Neuronal stem cell (in vitro differentiated cells): ENCODE measurements around the gene KIAA2012.

Experiments used
- DNase-seq: peaks from one replicate; pipeline ENCODE4 v3.0.0-alpha.2; 2013; ENCODE audit warnings: low spot score
- H2AFZ ChIP-seq: one replicate; pipeline ENCODE4 v1.6.1; 2013; ENCODE audit warnings: mild to moderate bottlenecking, low read length, inconsistent platforms
- H2AK5ac ChIP-seq: 2 replicates; pipeline ENCODE4 v1.6.1; 2013; ENCODE audit warnings: low read depth, mild to moderate bottlenecking, inconsistent platforms, low read length, moderate library complexity, mixed read lengths
- H2BK120ac ChIP-seq: 2 replicates; pipeline ENCODE4 v1.6.1; 2013; ENCODE audit warnings: low read depth, mild to moderate bottlenecking, inconsistent platforms, low read length, moderate library complexity, mixed read lengths
- H2BK12ac ChIP-seq: one replicate; pipeline ENCODE4 v1.6.1; 2013; ENCODE audit warnings: low read length, inconsistent platforms
- H2BK15ac ChIP-seq: 2 replicates; pipeline ENCODE4 v1.6.1; 2013; ENCODE audit warnings: mild to moderate bottlenecking, low read length, inconsistent platforms, mixed read lengths
- H2BK5ac ChIP-seq: one replicate; pipeline ENCODE4 v1.6.1; 2013; ENCODE audit warnings: inconsistent platforms, mild to moderate bottlenecking, low read length, moderate library complexity
- H3K14ac ChIP-seq: one replicate; pipeline ENCODE4 v1.6.1; 2013; ENCODE audit warnings: low read length, inconsistent platforms
- H3K18ac ChIP-seq: 2 replicates; pipeline ENCODE4 v1.6.1; 2013; ENCODE audit warnings: low read length, inconsistent platforms
- H3K23ac ChIP-seq: 2 replicates; pipeline ENCODE4 v1.6.1; 2013; ENCODE audit warnings: low read depth, mild to moderate bottlenecking, mixed read lengths, low read length, inconsistent platforms; ENCODE audit not compliant: poor library complexity
- H3K27ac ChIP-seq: replicated peaks from 3 replicates; pipeline ENCODE4 v1.5.1; 2013; ENCODE audit warnings: low read length, inconsistent platforms
- H3K27me3 ChIP-seq, 3 experiments: 2 replicates each; pipeline ENCODE4 v1.6.1; 2013; ENCODE audit warnings: low read length in 3 of 3, mild to moderate bottlenecking in 2 of 3, inconsistent platforms in 1 of 3, low read depth in 1 of 3, mixed read lengths in 1 of 3, moderate library complexity in 1 of 3; ENCODE audit not compliant: control insufficient read depth in 3 of 3, insufficient read depth in 3 of 3
- H3K36me3 ChIP-seq, 2 donors: replicated peaks in 1 of 2; 2 replicates each; pipeline ENCODE4 v1.6.1; 2013; ENCODE audit warnings: low read length in 2 of 2; ENCODE audit not compliant: control insufficient read depth in 2 of 2, insufficient read depth in 2 of 2
- H3K4ac ChIP-seq: 2 replicates; pipeline ENCODE4 v1.6.1; 2013; ENCODE audit warnings: inconsistent platforms, mild to moderate bottlenecking, low read length, moderate library complexity
- H3K4me1 ChIP-seq, 2 donors: 1 replicate in 1 of 2; 2 replicates in 1 of 2; pipeline ENCODE4 v1.6.1; 2013; ENCODE audit warnings: low read length in 2 of 2, low read depth in 1 of 2; ENCODE audit not compliant: control insufficient read depth in 2 of 2, insufficient read depth in 1 of 2
- H3K4me2 ChIP-seq: one replicate; pipeline ENCODE4 v1.6.1; 2013; ENCODE audit warnings: mild to moderate bottlenecking, low read length, inconsistent platforms; ENCODE audit not compliant: insufficient read depth, poor library complexity, severe bottlenecking
- H3K4me3 ChIP-seq, 2 donors: 2 replicates each; pipeline ENCODE4 v1.5.1; 2013; ENCODE audit warnings: low read length in 2 of 2, mild to moderate bottlenecking in 2 of 2, inconsistent platforms in 1 of 2, moderate library complexity in 1 of 2
- H3K79me1 ChIP-seq: one replicate; pipeline ENCODE4 v1.6.1; 2013; ENCODE audit warnings: low read depth, mild to moderate bottlenecking, inconsistent platforms, low read length, moderate library complexity
- H3K9ac ChIP-seq: one replicate; pipeline ENCODE4 v1.6.1; 2013; ENCODE audit warnings: mild to moderate bottlenecking, low read depth, low read length, inconsistent platforms; ENCODE audit not compliant: poor library complexity
- H3K9me3 ChIP-seq, 2 donors: replicated peaks in 1 of 2; 2 replicates each; pipeline versions ENCODE3 to v1.6.1; 2013; ENCODE audit warnings: low read length in 2 of 2, mild to moderate bottlenecking in 2 of 2, inconsistent platforms in 1 of 2, low read depth in 1 of 2, mixed read lengths in 1 of 2, moderate library complexity in 1 of 2; ENCODE audit not compliant: control insufficient read depth in 2 of 2, insufficient read depth in 1 of 2
- H4K8ac ChIP-seq: one replicate; pipeline ENCODE4 v1.6.1; 2013; ENCODE audit warnings: low read depth, mild to moderate bottlenecking, inconsistent platforms, low read length, moderate library complexity
- H4K91ac ChIP-seq: one replicate; pipeline ENCODE4 v1.6.1; 2013; ENCODE audit warnings: low read length, low read depth, mild to moderate bottlenecking, inconsistent platforms; ENCODE audit not compliant: poor library complexity
- WGBS, 2 donors: extraction: QIAGEN DNeasy Blood & Tissue Kit; methylation state at CpG; one replicate each; pipeline ENCODE4 v1.1.7; 2013; ENCODE audit warnings: missing lambda C conversion rate in 2 of 2, mixed read lengths in 1 of 2; ENCODE audit not compliant: insufficient read length in 2 of 2, insufficient replicate concordance in 1 of 2; ENCODE audit errors: extremely low coverage in 2 of 2; 5-methylcytosine and 5-hydroxymethylcytosine counted together

Gene KIAA2012

DNA sequence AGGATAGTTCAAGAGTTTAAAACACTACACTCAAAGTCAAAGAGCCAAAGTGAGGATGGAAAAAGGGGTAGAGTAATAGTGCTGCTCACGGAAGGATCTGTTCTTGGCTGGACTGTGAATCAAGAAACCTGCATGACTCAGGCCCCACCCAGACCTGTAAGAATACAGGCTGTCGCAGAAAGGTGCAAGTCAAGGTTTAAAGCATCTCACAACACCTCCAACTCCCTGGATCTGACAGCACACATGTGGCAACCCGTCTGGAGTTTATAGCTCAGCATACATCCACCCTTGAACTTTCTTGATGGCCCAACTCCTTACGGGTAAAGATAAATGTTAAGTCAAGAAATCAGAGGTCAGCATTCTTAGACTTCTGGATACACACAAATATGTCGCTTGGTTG lies 6.3 kb downstream of the KIAA2012 start:
- DNase-seq, result no peak
- H3K14ac ChIP-seq, result no peak overlapping the region
- no peak overlapping the region for H2AK5ac ChIP-seq
- H3K4me2 ChIP-seq, result no peak overlapping the region
- no peak overlapping the region for H3K4ac ChIP-seq
- H3K36me3 ChIP-seq, result no peaks in the 10 kb centered on the region
- H3K9me3 ChIP-seq, result peaks cover 0 to 11% of the 10 kb centered on the region in 2 donors
- no peak overlapping the region for H2BK120ac ChIP-seq
- H3K27me3 ChIP-seq, result no peaks in the 10 kb centered on the region
- H2BK5ac ChIP-seq, result no peak overlapping the region
- no peaks in the 10 kb centered on the region for H3K79me1 ChIP-seq
- H4K91ac ChIP-seq, result no peak overlapping the region
- H3K4me1 ChIP-seq, result peaks cover 4 to 6% of the 10 kb centered on the region in 2 donors
- no peak overlapping the region for H3K27ac ChIP-seq
- H2AFZ ChIP-seq, result no peak overlapping the region
- no peak overlapping the region for H3K23ac ChIP-seq
- no peak overlapping the region for H2BK15ac ChIP-seq
- H3K18ac ChIP-seq, result no peak overlapping the region
- H3K9ac ChIP-seq, result no peak overlapping the region
- no peak overlapping the region for H3K4me3 ChIP-seq
- H4K8ac ChIP-seq, result no peak overlapping the region
- no peak overlapping the region for H2BK12ac ChIP-seq
- WGBS, 2 donors, result no CpG with 5 or more reads among the region's 5 CpGs

DNA sequence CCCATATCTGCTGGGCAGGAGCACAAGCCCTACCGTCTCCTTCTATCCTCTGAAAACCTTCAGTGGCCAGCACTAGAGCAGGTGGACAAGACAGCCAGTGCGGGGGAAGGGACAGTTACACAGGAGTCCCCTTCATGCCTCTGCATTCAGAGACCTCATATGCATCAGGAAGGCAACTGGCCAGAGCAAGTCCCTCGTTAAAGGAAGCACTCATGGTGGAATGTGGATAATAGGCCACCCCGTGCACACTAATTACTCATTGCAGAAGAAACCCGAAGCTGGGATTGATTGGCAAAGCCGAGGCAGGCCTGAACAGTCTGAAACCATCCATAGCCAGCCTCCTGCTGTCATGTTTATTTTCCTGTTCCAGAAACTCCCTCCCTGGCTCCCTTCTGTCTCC lies 11.2 kb downstream of the KIAA2012 start:
- Histone ChIP-seq H3K18ac (peak overlapping the region; percentile 69), H3K36me3 (no peaks in the 10 kb centered on the region), H3K79me1 (no peaks in the 10 kb centered on the region), H4K91ac (peak overlapping the region; percentile 89), H3K4me1 (peaks cover 6 to 7% of the 10 kb centered on the region in 2 donors), H2BK12ac (no peak overlapping the region), H2BK120ac (no peak overlapping the region), H3K4ac (peak overlapping the region; percentile 17), H2BK5ac (no peak overlapping the region), H2BK15ac (peak overlapping the region; percentile 23), H3K9ac (no peak overlapping the region), H3K27me3 (no peaks in the 10 kb centered on the region), H3K4me3 (no peak overlapping the region), H3K23ac (no peak overlapping the region), H2AK5ac (no peak overlapping the region), H3K14ac (no peak overlapping the region), H3K4me2 (peak overlapping the region; percentile 19), H2AFZ (peak overlapping the region; percentile 84), H4K8ac (no peak overlapping the region), H3K27ac (peak overlapping the region; percentile 91), H3K9me3 (peaks cover 0 to 11% of the 10 kb centered on the region in 2 donors)
- no CpG with 5 or more reads among the region's 6 CpGs for WGBS, 2 donors
- DNase-seq, result peak; percentile 46

DNA sequence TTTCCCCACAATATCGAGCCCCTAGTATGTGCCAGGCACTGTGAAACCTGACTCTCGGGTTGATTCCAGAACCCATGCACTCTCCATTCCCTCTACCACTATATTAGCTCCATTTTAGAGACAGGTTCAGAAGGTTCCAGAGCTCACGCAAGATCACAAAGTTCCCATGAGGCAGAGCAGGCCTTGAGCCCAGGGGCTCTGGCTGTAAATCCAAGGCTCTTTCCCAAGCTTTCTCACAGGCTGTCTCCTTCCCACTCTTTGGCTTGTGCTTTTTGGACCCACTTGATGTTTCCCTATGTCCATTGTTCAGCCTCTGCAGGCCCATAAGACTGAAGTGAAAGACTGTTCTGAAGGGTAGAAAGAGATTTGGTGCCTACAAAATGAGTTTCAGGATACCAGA lies 15.7 kb downstream of the KIAA2012 start:
- no peak overlapping the region for H2BK12ac ChIP-seq
- H3K14ac ChIP-seq, result no peak overlapping the region
- no peak overlapping the region for H4K8ac ChIP-seq
- H3K27ac ChIP-seq, result no peak overlapping the region
- no peak overlapping the region for H3K4ac ChIP-seq
- DNase-seq, result no peak
- H3K27me3 ChIP-seq, result peaks cover 0 to 3% (median 0%) of the 10 kb centered on the region in 3 experiments
- no peak overlapping the region for H3K9ac ChIP-seq
- H3K9me3 ChIP-seq, result no peaks in the 10 kb centered on the region
- H4K91ac ChIP-seq, result no peak overlapping the region
- H3K23ac ChIP-seq, result no peak overlapping the region
- H3K4me1 ChIP-seq, result peaks cover 6 to 7% of the 10 kb centered on the region in 2 donors
- H2BK120ac ChIP-seq, result no peak overlapping the region
- H2BK5ac ChIP-seq, result no peak overlapping the region
- no peak overlapping the region for H3K4me3 ChIP-seq
- H2AFZ ChIP-seq, result no peak overlapping the region
- no peaks in the 10 kb centered on the region for H3K36me3 ChIP-seq
- no peaks in the 10 kb centered on the region for H3K79me1 ChIP-seq
- H2AK5ac ChIP-seq, result no peak overlapping the region
- WGBS, 2 donors, result no CpG with 5 or more reads among the region's 3 CpGs
- no peak overlapping the region for H2BK15ac ChIP-seq
- no peak overlapping the region for H3K18ac ChIP-seq
- no peak overlapping the region for H3K4me2 ChIP-seq

DNA sequence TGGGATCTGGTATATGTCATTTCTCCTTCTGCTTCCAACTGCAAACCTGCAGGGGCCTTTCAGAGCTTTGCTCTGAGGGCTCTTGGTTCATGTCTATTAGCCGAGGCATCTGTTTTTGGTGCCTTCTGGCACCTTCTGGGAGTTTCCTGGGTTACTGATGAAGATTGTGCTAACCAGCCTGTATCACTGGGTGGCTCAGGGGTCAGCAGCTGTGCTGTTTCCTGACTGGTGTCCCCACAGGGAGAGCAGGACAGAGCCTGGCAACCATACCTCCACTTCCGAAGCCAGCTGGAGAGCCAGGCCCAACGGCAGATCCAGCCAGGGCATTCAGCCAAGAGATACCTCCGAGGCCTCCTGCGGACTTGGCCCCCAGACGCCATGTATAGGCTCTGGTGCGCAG lies 17.5 kb downstream of the KIAA2012 start:
- no peak for DNase-seq
- H2BK12ac ChIP-seq, result no peak overlapping the region
- WGBS, 2 donors, result no CpG with 5 or more reads among the region's 7 CpGs

More for the DNA sequence above, 17.5 kb downstream of the KIAA2012 start:
- peak overlapping the region; percentile 12 for H3K23ac ChIP-seq
- H2BK5ac ChIP-seq, result no peak overlapping the region
- H3K4me3 ChIP-seq, result no peak overlapping the region
- peak overlapping the region; percentile 25 for H3K18ac ChIP-seq
- H3K27me3 ChIP-seq, result peaks cover 0 to 3% (median 0%) of the 10 kb centered on the region in 3 experiments
- no peaks in the 10 kb centered on the region for H3K4me1 ChIP-seq
- H3K27ac ChIP-seq, result no peak overlapping the region
- H3K36me3 ChIP-seq, result no peaks in the 10 kb centered on the region
- H2AFZ ChIP-seq, result no peak overlapping the region
- no peak overlapping the region for H3K4ac ChIP-seq
- no peak overlapping the region for H2AK5ac ChIP-seq
- no peak overlapping the region for H3K9ac ChIP-seq
- peak overlapping the region; percentile 58 for H2BK120ac ChIP-seq
- H2BK15ac ChIP-seq, result peak overlapping the region; percentile 41
- H4K8ac ChIP-seq, result no peak overlapping the region
- no peak overlapping the region for H3K14ac ChIP-seq
- no peak overlapping the region for H3K4me2 ChIP-seq
- H4K91ac ChIP-seq, result no peak overlapping the region
- no peaks in the 10 kb centered on the region for H3K79me1 ChIP-seq
- H3K9me3 ChIP-seq, result no peaks in the 10 kb centered on the region
